Loucy (cell line): ENCODE results near the gene IFNK.
A peak's percentile ranks its signal among the peaks of the same experiment; 100 is the strongest.

Experiments
- H2AFZ ChIP-seq: fragments of 200-600 bp; sonication (generic); 2 replicates; pipeline ENCODE4 v1.6.0; 2016; ENCODE audit warnings: antibody characterized with exemption, mild to moderate bottlenecking, low read length, moderate library complexity
- H3F3A ChIP-seq: fragments of 200-600 bp; 2 replicates; pipeline ENCODE4 v1.6.0; 2016; ENCODE audit warnings: antibody characterized with exemption, low read depth, mild to moderate bottlenecking
- H3K27me3 ChIP-seq: fragments of 200-600 bp; sonication (generic); 2 replicates; pipeline ENCODE4 v1.6.1; 2014; ENCODE audit warnings: low read length, mild to moderate bottlenecking; ENCODE audit not compliant: insufficient read depth, poor library complexity, severe bottlenecking
- H3K36me3 ChIP-seq: fragments of 200-600 bp; sonication (generic); 2 replicates; pipeline ENCODE4 v1.6.1; 2016; ENCODE audit warnings: low read length; ENCODE audit not compliant: insufficient read depth
- H3K4me1 ChIP-seq: fragments of 200-600 bp; sonication (generic); 2 replicates; pipeline ENCODE4 v1.5.1; 2014; ENCODE audit warnings: low read length, mild to moderate bottlenecking; ENCODE audit not compliant: insufficient read depth, poor library complexity, severe bottlenecking
- H3K4me2 ChIP-seq: fragments of 200-600 bp; sonication (generic); 2 replicates; pipeline ENCODE4 v1.6.0; 2014; ENCODE audit warnings: antibody characterized with exemption, low read length, low read depth, mild to moderate bottlenecking; ENCODE audit not compliant: poor library complexity, severe bottlenecking
- H3K4me3 ChIP-seq: fragments of 200-600 bp; sonication (generic); 2 replicates; pipeline ENCODE4 v1.5.1; 2014; ENCODE audit warnings: low read length, mild to moderate bottlenecking, mixed read lengths; ENCODE audit not compliant: poor library complexity, severe bottlenecking
- H3K79me2 ChIP-seq: fragments of 200-600 bp; sonication (generic); 2 replicates; pipeline ENCODE4 v1.6.1; 2014; ENCODE audit warnings: low read length; ENCODE audit not compliant: insufficient read depth
- H3K9ac ChIP-seq: fragments of 200-600 bp; sonication (generic); 2 replicates; pipeline ENCODE4 v1.6.0; 2014; ENCODE audit warnings: mild to moderate bottlenecking, low read depth, low read length, moderate library complexity; ENCODE audit not compliant: poor library complexity, severe bottlenecking
- H3K9me2 ChIP-seq: fragments of 200-600 bp; sonication (generic); replicated peaks from 2 replicates; pipeline ENCODE4 v1.6.1; 2016; ENCODE audit warnings: low read depth, low read length, mixed read lengths
- H3K9me3 ChIP-seq: fragments of 200-600 bp; sonication (generic); 2 replicates; pipeline ENCODE4 v1.6.1; 2014; ENCODE audit warnings: mild to moderate bottlenecking, antibody characterized with exemption, low read length, low read depth; ENCODE audit not compliant: insufficient read depth
- H4K20me1 ChIP-seq: fragments of 200-600 bp; sonication (generic); 2 replicates; pipeline ENCODE4 v1.6.0; 2014; ENCODE audit warnings: antibody characterized with exemption, low read length, mild to moderate bottlenecking; ENCODE audit not compliant: insufficient read depth, poor library complexity, severe bottlenecking
- EZH2phosphoT487 ChIP-seq: fragments of 200-600 bp; IDR thresholded peaks from 2 replicates; pipeline ENCODE4 v1.6.1; 2018; ENCODE audit warnings: antibody characterized with exemption, mild to moderate bottlenecking, moderate library complexity, borderline replicate concordance
- TF ChIP-seq, protein P1 (sequence below): fragments of 200-600 bp; sonication (generic); conservative IDR thresholded peaks from 2 replicates; pipeline ENCODE4 v1.5.1; 2014; ENCODE audit warnings: mild to moderate bottlenecking, antibody characterized with exemption, low read length

IFNK gene

DNA sequence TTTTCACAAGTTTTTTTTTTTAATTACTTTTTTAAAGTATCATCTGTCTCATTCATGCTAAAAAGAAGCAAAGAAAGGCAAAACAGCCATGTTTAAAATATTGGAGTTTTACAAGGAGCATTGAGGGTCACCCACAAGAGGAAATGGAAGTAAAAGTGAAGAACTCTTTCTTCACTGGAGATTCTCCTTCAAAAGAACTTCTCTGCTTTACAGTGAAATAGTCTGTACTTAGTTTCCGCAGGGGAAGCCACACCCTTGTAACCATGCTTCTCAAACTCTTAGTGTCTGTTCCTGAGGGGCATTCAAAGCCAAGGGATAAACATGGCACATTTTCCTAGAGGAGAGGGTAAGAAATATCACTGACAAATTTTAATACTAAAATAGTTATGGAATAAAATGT, 40.6 kb downstream of the IFNK start:
- Histone ChIP-seq H3K4me3 (no peak overlapping the region), H3F3A (no peaks in the 10 kb centered on the region), H4K20me1 (no peaks in the 10 kb centered on the region), H2AFZ (no peak overlapping the region), H3K4me2 (no peak overlapping the region), H3K79me2 (no peaks in the 10 kb centered on the region), H3K9ac (no peak overlapping the region), H3K36me3 (no peaks in the 10 kb centered on the region), H3K4me1 (peaks cover 4% of the 10 kb centered on the region), H3K9me3 (no peaks in the 10 kb centered on the region), H3K9me2 (no peaks in the 10 kb centered on the region), H3K27me3 (no peaks in the 10 kb centered on the region)
- TF ChIP-seq, protein P1, sequence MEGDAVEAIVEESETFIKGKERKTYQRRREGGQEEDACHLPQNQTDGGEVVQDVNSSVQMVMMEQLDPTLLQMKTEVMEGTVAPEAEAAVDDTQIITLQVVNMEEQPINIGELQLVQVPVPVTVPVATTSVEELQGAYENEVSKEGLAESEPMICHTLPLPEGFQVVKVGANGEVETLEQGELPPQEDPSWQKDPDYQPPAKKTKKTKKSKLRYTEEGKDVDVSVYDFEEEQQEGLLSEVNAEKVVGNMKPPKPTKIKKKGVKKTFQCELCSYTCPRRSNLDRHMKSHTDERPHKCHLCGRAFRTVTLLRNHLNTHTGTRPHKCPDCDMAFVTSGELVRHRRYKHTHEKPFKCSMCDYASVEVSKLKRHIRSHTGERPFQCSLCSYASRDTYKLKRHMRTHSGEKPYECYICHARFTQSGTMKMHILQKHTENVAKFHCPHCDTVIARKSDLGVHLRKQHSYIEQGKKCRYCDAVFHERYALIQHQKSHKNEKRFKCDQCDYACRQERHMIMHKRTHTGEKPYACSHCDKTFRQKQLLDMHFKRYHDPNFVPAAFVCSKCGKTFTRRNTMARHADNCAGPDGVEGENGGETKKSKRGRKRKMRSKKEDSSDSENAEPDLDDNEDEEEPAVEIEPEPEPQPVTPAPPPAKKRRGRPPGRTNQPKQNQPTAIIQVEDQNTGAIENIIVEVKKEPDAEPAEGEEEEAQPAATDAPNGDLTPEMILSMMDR = no peak
- no peak for TF ChIP-seq EZH2phosphoT487

DNA sequence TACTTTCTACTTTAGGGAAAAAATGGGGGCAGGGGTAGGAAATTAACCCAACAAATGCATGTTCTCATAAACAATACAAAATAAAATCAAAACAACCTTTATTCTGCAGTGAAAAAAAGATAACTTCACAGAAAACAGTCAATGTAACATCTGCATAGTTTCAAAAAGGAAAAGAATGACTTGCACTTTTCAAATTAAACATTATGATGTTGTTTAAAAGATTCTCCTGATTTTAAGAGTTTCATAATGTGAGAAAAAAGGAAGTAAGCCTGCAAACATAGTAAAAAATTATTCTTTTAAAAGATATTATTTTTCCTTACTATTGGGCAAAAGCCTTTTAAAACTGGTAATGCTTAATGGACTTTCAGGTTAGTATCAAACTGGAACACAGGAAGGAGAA, 41.6 kb downstream of the IFNK start:
- H3F3A ChIP-seq = no peaks in the 10 kb centered on the region
- H4K20me1 ChIP-seq = no peaks in the 10 kb centered on the region
- no peaks in the 10 kb centered on the region for H3K9me3 ChIP-seq
- peaks cover 4% of the 10 kb centered on the region for H3K4me1 ChIP-seq
- no peaks in the 10 kb centered on the region for H3K79me2 ChIP-seq
- no peak for TF ChIP-seq EZH2phosphoT487
- TF ChIP-seq, protein P1 = no peak
- no peak overlapping the region for H3K9ac ChIP-seq
- H3K4me2 ChIP-seq = peak overlapping the region; percentile 18
- H3K9me2 ChIP-seq = no peaks in the 10 kb centered on the region
- no peak overlapping the region for H2AFZ ChIP-seq
- H3K27me3 ChIP-seq = no peaks in the 10 kb centered on the region
- H3K36me3 ChIP-seq = no peaks in the 10 kb centered on the region
- H3K4me3 ChIP-seq = no peak overlapping the region

DNA sequence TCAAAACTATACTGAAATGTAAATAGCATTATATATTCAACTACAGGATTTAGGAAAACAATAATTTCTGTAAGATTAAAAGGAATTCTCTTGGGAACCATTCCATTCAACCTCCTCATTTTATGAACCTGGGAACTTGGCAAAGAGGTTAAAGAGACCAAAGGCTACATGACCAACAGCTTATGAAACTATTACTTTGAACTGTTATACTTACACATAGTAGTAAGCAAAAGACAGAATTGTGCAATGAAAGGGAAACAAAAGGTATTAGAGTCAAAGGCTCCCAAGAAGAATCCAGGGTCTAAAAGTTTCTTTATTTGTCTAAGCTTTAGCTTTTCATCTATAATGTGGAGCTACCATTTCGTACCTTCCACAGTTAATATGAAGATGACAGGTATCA, 42.0 kb downstream of the IFNK start:
- Histone ChIP-seq H3K9ac (no peak overlapping the region), H3K27me3 (no peaks in the 10 kb centered on the region), H3K4me2 (no peak overlapping the region), H3K4me1 (peaks cover 4% of the 10 kb centered on the region), H3F3A (no peaks in the 10 kb centered on the region), H4K20me1 (no peaks in the 10 kb centered on the region), H3K9me3 (no peaks in the 10 kb centered on the region), H3K36me3 (no peaks in the 10 kb centered on the region), H3K4me3 (no peak overlapping the region), H3K9me2 (no peaks in the 10 kb centered on the region), H3K79me2 (no peaks in the 10 kb centered on the region), H2AFZ (no peak overlapping the region)
- TF ChIP-seq, protein P1 = no peak
- no peak for TF ChIP-seq EZH2phosphoT487
